GM19193 (cell line): ENCODE measurements around the gene HNRNPL.

ENCODE experiments used
- POLR2A ChIP-seq: IDR thresholded peaks from 4 replicates; pipeline ENCODE4 v1.6.1; 2011; ENCODE audit not compliant: insufficient read depth, insufficient read length; ENCODE audit errors: extremely low read depth

Gene HNRNPL

GRCh38 chr19:38875656-38876395 lies 26.0 kb upstream of the HNRNPL start:
- TF ChIP-seq POLR2A = no peak

- TF ChIP-seq POLR2A = no peak
Observed at GRCh38 chr19:38870612-38871011, 20.8 kb upstream of the HNRNPL start.

GRCh38 chr19:38869836-38870607 lies 20.2 kb upstream of the HNRNPL start:
- no peak for TF ChIP-seq POLR2A

GRCh38 chr19:38869160-38869835 lies 19.5 kb upstream of the HNRNPL start:
- no peak for TF ChIP-seq POLR2A

GRCh38 chr19:38868551-38868950 lies 18.8 kb upstream of the HNRNPL start:
- TF ChIP-seq POLR2A = no peak

GRCh38 chr19:38867171-38867780 lies 17.5 kb upstream of the HNRNPL start:
- no peak for TF ChIP-seq POLR2A

- TF ChIP-seq POLR2A = no peak
Observed at GRCh38 chr19:38862321-38863059, 12.7 kb upstream of the HNRNPL start.

GRCh38 chr19:38861368-38861767 lies 11.6 kb upstream of the HNRNPL start:
- no peak for TF ChIP-seq POLR2A

- no peak for TF ChIP-seq POLR2A
Observed at GRCh38 chr19:38856813-38857212, 7.0 kb upstream of the HNRNPL start.

- TF ChIP-seq POLR2A = no peak
Observed at GRCh38 chr19:38853214-38853613, 3.4 kb upstream of the HNRNPL start.

- TF ChIP-seq POLR2A = peak; percentile 51
Observed at GRCh38 chr19:38852231-38853044, 2.7 kb upstream of the HNRNPL start.

- TF ChIP-seq POLR2A = peak; percentile 75
Observed at GRCh38 chr19:38851622-38852230, 1.9 kb upstream of the HNRNPL start.

- TF ChIP-seq POLR2A = no peak
Observed at GRCh38 chr19:38850976-38851621, 1.3 kb upstream of the HNRNPL start.

GRCh38 chr19:38850436-38850975 lies 720 bp upstream of the HNRNPL start:
- peak; percentile 79 for TF ChIP-seq POLR2A
